HG03432 (cell line): Measurements from ENCODE around the gene MERTK.
"Not testable (repeated sequence)": the region's sequence is repeated elsewhere in the genome, so short reads cannot be mapped to it uniquely, and the experiment has no call there.

Source experiments
- ATAC-seq: cut with Tn5 transposase; IDR thresholded peaks from one replicate; pipeline ENCODE4 v1.9.1; 2021; ENCODE audit warnings: mild to moderate bottlenecking, moderate library complexity; ENCODE audit not compliant: unreplicated experiment

Gene MERTK

DNA sequence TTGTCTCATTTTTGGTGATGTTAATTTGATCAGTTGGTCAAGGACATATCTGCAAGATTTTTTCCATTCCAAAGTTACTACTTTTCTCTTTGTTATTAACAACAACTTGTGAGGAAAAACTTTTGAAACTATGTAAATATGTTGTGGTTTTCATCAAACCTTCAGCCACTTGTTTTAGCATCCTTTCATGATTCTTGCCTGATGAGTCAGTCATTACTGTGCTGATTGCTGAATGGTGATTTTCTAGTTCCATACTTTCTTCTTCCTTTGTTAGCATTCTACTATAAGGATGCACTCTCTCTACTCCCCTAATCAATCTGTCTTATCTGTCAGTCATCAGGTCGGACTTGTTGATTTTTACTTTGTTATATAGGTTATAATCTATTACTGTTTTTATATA lies 167.6 kb downstream of the MERTK start:
- ATAC-seq: peak; percentile 69

GRCh38 chr2:112069794-112070193 lies 171.4 kb downstream of the MERTK start:
- not testable (repeated sequence) for ATAC-seq

- no peak for ATAC-seq
These were observed 175.5 kb downstream of the MERTK start for GRCh38 chr2:112073875-112074274.

DNA sequence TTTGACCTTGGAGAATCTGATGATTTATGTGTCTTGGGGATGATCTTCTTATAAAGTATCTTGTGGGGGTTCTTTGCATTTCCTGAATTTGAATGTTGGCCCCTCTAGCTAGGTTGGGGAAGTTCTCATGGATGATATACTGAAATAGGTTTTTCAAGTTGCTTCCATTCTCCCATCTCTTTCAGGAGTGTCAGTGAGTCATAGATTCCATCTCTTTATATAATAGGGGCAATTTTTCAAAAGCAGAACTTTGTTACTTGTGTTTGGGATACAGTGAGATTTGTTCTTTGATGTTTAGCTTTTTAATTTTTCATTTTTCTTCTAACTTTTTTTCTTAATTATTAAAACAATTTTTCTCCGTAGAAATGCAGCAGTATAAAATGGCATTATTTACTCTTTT lies 176.1 kb downstream of the MERTK start:
- ATAC-seq: no peak

GRCh38 chr2:112075490-112076260 lies 177.3 kb downstream of the MERTK start:
- no peak for ATAC-seq

DNA sequence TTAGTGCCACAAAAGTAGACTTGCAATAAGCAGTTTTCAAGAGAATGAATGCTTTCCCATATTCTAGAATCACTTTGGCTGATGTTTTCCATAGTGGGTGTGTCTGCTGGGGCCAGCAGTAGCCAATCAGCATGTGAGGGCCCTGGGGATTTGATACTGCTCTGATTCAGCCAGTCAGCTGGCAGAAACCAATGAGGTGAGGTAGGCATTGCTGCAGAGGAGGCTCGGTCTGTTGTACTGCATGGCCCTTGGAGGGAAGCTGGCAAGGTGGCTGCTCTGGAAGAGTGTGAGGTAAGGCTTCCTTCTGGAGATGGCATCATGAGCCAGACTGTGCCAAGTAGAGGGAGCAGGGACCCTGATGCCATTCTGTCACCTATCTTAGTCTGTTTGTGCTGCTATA lies 179.4 kb downstream of the MERTK start:
- ATAC-seq: no peak
